GM12873 (cell line): ENCODE measurements around the gene SGCD.

Source experiments
- CTCF ChIP-seq: IDR thresholded peaks from 2 replicates; pipeline ENCODE4 v1.5.1; 2012; ENCODE audit warnings: low read depth, mild to moderate bottlenecking, moderate library complexity, low read length, control low read depth; ENCODE audit not compliant: insufficient read depth; ENCODE audit errors: missing control alignments

The SGCD gene

GRCh38 chr5:156419661-156420060, 92.7 kb downstream of the SGCD start:
- TF ChIP-seq CTCF, result no peak

- TF ChIP-seq CTCF, result no peak
Observed at GRCh38 chr5:156420665-156421064, 93.7 kb downstream of the SGCD start.

- no peak for TF ChIP-seq CTCF
Observed at GRCh38 chr5:156421798-156422197, 94.8 kb downstream of the SGCD start.

DNA sequence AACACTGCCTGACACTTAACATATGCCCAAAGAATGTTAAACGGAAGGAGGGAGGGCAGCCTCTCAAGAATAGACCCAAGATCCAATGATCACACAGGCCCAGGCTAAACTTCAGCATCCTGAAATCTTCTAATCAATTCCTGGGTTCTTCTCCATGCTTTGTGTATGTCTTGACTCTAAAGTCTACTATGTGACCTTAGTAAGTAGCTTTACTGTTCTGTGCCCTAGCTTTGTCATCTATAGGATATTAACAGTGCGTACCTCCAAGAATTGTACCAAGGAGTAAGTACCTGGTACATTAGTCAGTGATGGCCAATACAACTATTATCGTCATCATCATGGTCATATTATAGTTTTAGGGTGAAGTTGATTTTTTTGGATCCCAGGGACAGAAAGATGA, 96.6 kb downstream of the SGCD start:
- TF ChIP-seq CTCF, result no peak

DNA sequence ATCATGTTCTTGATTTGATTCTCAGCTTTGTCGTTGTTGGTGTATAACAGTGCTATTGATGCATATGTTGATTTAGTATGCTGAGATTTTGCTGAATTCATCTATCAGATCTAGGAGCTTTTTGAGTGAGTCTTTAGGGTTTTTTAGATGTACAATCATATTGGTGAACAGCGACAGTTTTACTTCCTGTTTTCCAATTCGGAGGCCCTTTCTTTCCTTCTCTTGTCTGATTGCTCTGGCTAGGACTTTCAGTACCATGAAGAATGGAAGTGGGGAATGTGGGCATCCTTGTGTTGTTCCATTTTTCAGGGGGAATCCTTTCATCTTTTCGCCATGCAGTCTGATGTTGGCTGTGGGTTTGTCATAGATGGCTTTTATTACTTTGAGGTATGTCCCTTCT, 100.4 kb downstream of the SGCD start:
- TF ChIP-seq CTCF, result no peak

- TF ChIP-seq CTCF, result no peak
Observed at GRCh38 chr5:156431956-156432829, 105.2 kb downstream of the SGCD start.

DNA sequence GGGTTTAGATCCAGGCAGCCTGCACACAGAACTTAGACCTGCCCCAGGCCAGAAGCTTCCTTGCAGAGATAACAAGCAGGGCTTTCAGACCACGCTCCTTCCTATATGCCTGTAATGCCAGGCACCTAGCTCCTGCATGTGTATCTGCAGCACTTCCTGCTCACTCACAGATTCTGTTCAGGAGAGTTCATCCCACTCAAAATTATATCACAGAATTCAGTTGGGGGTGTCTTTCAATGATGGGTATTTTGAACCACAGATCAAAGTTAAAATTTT, 105.8 kb downstream of the SGCD start:
- no peak for TF ChIP-seq CTCF
